H1 (cell line): ENCODE measurements around the gene RAB41.

Experiments used
- ATF2 ChIP-seq: IDR thresholded peaks from 2 replicates; pipeline ENCODE4 v1.6.1; 2012; ENCODE audit warnings: low read length, inconsistent platforms
- CHD2 ChIP-seq: IDR thresholded peaks from 2 replicates; pipeline ENCODE4 v1.6.1; 2012; ENCODE audit warnings: low read length, improper control_type of control experiment
- EGR1 ChIP-seq: IDR thresholded peaks from 2 replicates; pipeline ENCODE4 v1.6.1; 2011; ENCODE audit warnings: low read depth, low read length, borderline replicate concordance
- HDAC6 ChIP-seq: IDR thresholded peaks from one replicate; pipeline ENCODE4 v1.7.1; 2012; ENCODE audit warnings: low read depth, mild to moderate bottlenecking, inconsistent platforms, low read length, moderate library complexity
- POLR2A ChIP-seq, 2 experiments: IDR thresholded peaks; 1 replicate in 1 of 2; 2 replicates in 1 of 2; pipeline ENCODE4 v1.6.1; 2011; ENCODE audit warnings: low read depth in 2 of 2, low read length in 2 of 2, mild to moderate bottlenecking in 2 of 2; ENCODE audit errors: control extremely low read depth in 1 of 2
- SIN3A ChIP-seq, 2 experiments: IDR thresholded peaks in 1 of 2; conservative IDR thresholded peaks in 1 of 2; 2 replicates each; pipeline ENCODE4 v1.6.1; 2011 to 2012; ENCODE audit warnings: low read length in 2 of 2, improper control_type of control experiment in 1 of 2, low read depth in 1 of 2, mild to moderate bottlenecking in 1 of 2
- TF ChIP-seq, protein P1 (sequence below): IDR thresholded peaks from 2 replicates; pipeline ENCODE4 v1.6.1; 2012; ENCODE audit warnings: inconsistent platforms
- TF ChIP-seq, protein P2 (sequence below), 3 experiments: IDR thresholded peaks; 1 replicate in 2 of 3; 2 replicates in 1 of 3; pipeline versions ENCODE4 v1.5.1 to v1.6.1; 2011; ENCODE audit warnings: low read length in 3 of 3, mild to moderate bottlenecking in 3 of 3, inconsistent platforms in 2 of 3, low read depth in 1 of 3, moderate library complexity in 1 of 3; ENCODE audit not compliant: insufficient read depth in 1 of 3; ENCODE audit errors: control extremely low read depth in 1 of 3

DNA sequence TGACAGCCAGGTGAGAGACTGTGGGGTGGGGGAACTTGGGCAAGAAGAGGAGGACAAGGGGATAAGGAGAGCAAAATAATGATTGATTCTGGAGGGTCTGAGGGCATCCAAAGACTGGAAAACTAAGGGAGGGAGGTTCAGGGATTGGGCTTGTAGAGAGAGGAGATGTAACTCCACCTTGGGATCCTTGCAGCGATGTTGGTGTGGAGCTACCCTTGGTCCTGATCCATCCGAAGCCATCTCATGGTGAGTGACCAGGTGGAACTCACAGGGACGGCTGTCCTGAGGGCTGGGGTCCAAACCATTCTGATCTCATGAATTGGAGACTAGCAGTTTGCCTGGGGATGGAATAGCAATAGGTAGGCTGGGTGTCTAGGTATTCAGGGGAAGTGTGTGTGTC lies 1.4 kb upstream of the RAB41 start:
- TF ChIP-seq ATF2 (no peak), HDAC6 (no peak), POLR2A (IDR thresholded peaks at IDR 0.05; ENCODE audit: control extremely low read depth in 1 of 2, low read depth in 2 of 2, low read length in 2 of 2) (no peak), CHD2 (no peak), EGR1 (no peak), SIN3A (conservative IDR thresholded peaks at IDR 0.05 in 1 of 2, IDR thresholded peaks at IDR 0.05 in 1 of 2; ENCODE audit: low read depth in 1 of 2, low read length in 2 of 2) (no peak)
- TF ChIP-seq, protein P1, sequence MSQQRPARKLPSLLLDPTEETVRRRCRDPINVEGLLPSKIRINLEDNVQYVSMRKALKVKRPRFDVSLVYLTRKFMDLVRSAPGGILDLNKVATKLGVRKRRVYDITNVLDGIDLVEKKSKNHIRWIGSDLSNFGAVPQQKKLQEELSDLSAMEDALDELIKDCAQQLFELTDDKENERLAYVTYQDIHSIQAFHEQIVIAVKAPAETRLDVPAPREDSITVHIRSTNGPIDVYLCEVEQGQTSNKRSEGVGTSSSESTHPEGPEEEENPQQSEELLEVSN, result no peak
- TF ChIP-seq, protein P2, sequence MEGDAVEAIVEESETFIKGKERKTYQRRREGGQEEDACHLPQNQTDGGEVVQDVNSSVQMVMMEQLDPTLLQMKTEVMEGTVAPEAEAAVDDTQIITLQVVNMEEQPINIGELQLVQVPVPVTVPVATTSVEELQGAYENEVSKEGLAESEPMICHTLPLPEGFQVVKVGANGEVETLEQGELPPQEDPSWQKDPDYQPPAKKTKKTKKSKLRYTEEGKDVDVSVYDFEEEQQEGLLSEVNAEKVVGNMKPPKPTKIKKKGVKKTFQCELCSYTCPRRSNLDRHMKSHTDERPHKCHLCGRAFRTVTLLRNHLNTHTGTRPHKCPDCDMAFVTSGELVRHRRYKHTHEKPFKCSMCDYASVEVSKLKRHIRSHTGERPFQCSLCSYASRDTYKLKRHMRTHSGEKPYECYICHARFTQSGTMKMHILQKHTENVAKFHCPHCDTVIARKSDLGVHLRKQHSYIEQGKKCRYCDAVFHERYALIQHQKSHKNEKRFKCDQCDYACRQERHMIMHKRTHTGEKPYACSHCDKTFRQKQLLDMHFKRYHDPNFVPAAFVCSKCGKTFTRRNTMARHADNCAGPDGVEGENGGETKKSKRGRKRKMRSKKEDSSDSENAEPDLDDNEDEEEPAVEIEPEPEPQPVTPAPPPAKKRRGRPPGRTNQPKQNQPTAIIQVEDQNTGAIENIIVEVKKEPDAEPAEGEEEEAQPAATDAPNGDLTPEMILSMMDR (IDR thresholded peaks at IDR 0.05; ENCODE audit: control extremely low read depth in 1 of 3, insufficient read depth in 1 of 3, low read depth in 1 of 3, low read length in 3 of 3), result no peak
